Nephron (organoid): ENCODE results near the gene TRIM72.
"Not testable (repeated sequence)": the region's sequence is repeated elsewhere in the genome, so short reads cannot be mapped to it uniquely, and the experiment has no call there.

Experiments
- H3K27ac Mint-ChIP-seq, 3 experiments: 2 replicates each; pipeline ENCODE4 v1.8.0; 2020; ENCODE audit warnings: mixed read lengths in 3 of 3, mild to moderate bottlenecking in 2 of 3, moderate library complexity in 1 of 3
- H3K27me3 Mint-ChIP-seq: 2 replicates; pipeline ENCODE4 v1.8.0; 2021; ENCODE audit warnings: low read depth, mild to moderate bottlenecking, moderate library complexity, mixed read lengths
- H3K36me3 Mint-ChIP-seq: 2 replicates; pipeline ENCODE4 v1.8.0; 2020; ENCODE audit warnings: low read depth, mixed read lengths
- H3K4me1 Mint-ChIP-seq: 2 replicates; pipeline ENCODE4 v1.8.0; 2020; ENCODE audit warnings: mixed read lengths
- H3K4me3 Mint-ChIP-seq, 3 experiments: 2 replicates each; pipeline ENCODE4 v1.8.0; 2020; ENCODE audit warnings: mild to moderate bottlenecking in 3 of 3, mixed read lengths in 3 of 3, moderate library complexity in 2 of 3
- H3K9me3 Mint-ChIP-seq: 2 replicates; pipeline ENCODE4 v1.8.0; 2020; ENCODE audit warnings: mixed read lengths
- TF ChIP-seq, protein P1 (sequence below), 3 experiments: fragments of 200-600 bp; sonication (generic); IDR thresholded peaks; one replicate each; pipeline ENCODE4 v1.5.0; 2021; ENCODE audit warnings: antibody characterized with exemption in 3 of 3; ENCODE audit not compliant: unreplicated experiment in 3 of 3

TRIM72 gene

DNA sequence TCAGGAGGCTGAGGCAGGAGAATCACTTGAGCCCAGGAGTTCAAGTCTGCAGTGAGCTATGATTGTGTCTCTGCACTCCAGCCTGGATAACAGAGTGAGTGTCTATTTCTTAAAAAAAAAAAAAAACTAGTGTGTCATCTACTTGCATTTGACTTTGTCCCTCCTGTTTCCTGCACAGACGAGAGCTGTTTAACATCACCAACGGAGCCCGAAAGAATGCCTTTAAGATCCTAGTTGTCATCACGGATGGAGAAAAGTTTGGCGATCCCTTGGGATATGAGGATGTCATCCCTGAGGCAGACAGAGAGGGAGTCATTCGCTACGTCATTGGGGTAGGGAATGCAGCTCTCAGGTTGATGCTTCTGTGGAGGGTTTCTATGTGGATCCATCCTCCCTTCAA, 59.3 kb downstream of the TRIM72 start:
- Mint-ChIP-seq H3K9me3 (no peaks in the 10 kb centered on the region), H3K36me3 (no peaks in the 10 kb centered on the region), H3K27me3 (peaks cover 39% of the 10 kb centered on the region), H3K4me1 (no peaks in the 10 kb centered on the region), H3K4me3 (no peak overlapping the region), H3K27ac (no peak overlapping the region)
- TF ChIP-seq, protein P1, sequence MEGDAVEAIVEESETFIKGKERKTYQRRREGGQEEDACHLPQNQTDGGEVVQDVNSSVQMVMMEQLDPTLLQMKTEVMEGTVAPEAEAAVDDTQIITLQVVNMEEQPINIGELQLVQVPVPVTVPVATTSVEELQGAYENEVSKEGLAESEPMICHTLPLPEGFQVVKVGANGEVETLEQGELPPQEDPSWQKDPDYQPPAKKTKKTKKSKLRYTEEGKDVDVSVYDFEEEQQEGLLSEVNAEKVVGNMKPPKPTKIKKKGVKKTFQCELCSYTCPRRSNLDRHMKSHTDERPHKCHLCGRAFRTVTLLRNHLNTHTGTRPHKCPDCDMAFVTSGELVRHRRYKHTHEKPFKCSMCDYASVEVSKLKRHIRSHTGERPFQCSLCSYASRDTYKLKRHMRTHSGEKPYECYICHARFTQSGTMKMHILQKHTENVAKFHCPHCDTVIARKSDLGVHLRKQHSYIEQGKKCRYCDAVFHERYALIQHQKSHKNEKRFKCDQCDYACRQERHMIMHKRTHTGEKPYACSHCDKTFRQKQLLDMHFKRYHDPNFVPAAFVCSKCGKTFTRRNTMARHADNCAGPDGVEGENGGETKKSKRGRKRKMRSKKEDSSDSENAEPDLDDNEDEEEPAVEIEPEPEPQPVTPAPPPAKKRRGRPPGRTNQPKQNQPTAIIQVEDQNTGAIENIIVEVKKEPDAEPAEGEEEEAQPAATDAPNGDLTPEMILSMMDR (IDR thresholded peaks at IDR 0.05; ENCODE audit: unreplicated experiment in 3 of 3), result no peak

DNA sequence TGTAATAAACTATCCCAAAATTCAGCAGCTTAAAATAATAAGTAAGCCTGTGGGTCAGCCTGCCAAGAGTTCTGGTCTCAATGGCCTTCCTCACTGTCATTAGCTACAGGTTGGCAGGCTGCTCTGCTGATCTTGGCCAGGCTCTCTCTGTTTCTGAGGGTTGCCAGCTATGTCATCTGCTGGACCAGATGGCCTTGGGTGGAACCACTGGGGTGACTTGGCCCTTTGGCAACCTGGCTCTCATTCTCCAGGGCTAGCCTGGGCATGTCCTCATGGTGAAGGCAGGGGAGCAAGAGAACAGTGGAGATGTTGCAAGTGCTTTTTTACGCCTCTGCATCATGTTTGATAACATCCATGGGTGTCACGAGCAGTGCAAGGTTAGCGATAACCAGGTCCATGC, 59.8 kb downstream of the TRIM72 start:
- TF ChIP-seq, protein P1 (IDR thresholded peaks at IDR 0.05; ENCODE audit: unreplicated experiment in 3 of 3), result no peak
- Mint-ChIP-seq H3K36me3 (no peaks in the 10 kb centered on the region), H3K4me3 (no peak overlapping the region)

DNA sequence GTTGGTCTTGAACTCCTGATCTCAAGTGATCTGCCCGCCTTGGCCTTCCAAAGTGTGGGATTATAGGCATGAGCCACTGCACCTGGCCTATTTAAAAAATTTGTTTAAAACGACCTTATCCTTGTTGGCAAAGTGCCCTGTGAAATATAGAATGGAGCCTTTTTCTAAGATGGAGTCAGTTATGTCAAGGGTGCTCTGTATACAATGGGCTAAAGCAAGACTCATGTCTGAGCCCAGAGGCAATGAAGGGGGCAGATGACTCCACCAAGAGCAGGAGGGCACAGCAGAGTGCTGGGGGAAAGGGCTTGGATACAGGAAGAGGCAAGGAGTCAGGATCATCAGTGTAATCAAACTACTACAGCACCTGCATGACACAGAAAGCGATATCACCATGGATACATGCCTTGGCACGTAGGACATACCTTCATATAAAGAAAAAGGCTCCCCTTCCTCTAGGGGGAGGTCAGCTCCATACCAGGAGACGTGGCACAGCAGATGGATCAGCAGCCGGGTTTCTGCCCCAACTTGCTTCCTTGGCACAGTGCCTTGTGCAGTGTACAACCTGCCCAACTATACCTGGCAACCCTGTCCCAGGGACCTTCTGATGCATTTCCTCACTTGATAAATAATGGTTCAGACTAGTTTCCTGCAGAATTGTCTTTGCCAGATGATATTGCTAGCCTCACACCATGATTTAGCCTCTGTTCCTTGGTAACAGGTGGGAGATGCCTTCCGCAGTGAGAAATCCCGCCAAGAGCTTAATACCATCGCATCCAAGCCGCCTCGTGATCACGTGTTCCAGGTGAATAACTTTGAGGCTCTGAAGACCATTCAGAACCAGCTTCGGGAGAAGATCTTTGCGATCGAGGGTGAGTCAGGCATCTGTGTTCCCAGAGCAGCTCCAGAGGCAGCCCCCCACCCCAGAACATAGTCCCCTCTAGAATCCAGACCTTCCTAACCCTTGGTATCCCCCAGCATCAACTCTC, 61.2 kb downstream of the TRIM72 start:
- no peaks in the 10 kb centered on the region for H3K9me3 Mint-ChIP-seq
- H3K4me1 Mint-ChIP-seq, result no peaks in the 10 kb centered on the region
- no peaks in the 10 kb centered on the region for H3K36me3 Mint-ChIP-seq
- H3K27ac Mint-ChIP-seq, result no peak overlapping the region
- no peak overlapping the region for H3K4me3 Mint-ChIP-seq
- H3K27me3 Mint-ChIP-seq, result peaks cover 24% of the 10 kb centered on the region
- TF ChIP-seq, protein P1 (IDR thresholded peaks at IDR 0.05; ENCODE audit: unreplicated experiment in 3 of 3), result no peak

More for the DNA sequence above, 59.8 kb downstream of the TRIM72 start:
- Mint-ChIP-seq H3K27me3 (peaks cover 37% of the 10 kb centered on the region), H3K9me3 (no peaks in the 10 kb centered on the region), H3K27ac (no peak overlapping the region), H3K4me1 (no peaks in the 10 kb centered on the region)

DNA sequence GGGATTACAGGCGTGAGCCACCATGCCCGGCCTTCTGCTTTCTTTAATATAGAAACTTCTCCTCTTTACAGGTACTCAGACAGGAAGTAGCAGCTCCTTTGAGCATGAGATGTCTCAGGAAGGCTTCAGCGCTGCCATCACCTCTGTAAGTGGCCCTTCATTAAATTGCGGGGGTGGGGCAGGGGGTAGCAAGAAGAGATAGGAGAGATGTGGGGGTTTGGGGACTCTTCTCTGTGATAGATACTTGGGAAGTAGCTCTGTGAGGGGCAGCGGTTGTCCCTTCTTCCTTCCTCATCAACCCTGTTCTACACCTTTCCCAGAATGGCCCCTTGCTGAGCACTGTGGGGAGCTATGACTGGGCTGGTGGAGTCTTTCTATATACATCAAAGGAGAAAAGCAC, 62.7 kb downstream of the TRIM72 start:
- Mint-ChIP-seq H3K4me1 (no peaks in the 10 kb centered on the region), H3K4me3 (no peak overlapping the region), H3K27me3 (peaks cover 12% of the 10 kb centered on the region), H3K36me3 (no peaks in the 10 kb centered on the region), H3K27ac (no peak overlapping the region), H3K9me3 (peaks cover 6% of the 10 kb centered on the region)
- TF ChIP-seq, protein P1 (IDR thresholded peaks at IDR 0.05; ENCODE audit: unreplicated experiment in 3 of 3), result no peak

DNA sequence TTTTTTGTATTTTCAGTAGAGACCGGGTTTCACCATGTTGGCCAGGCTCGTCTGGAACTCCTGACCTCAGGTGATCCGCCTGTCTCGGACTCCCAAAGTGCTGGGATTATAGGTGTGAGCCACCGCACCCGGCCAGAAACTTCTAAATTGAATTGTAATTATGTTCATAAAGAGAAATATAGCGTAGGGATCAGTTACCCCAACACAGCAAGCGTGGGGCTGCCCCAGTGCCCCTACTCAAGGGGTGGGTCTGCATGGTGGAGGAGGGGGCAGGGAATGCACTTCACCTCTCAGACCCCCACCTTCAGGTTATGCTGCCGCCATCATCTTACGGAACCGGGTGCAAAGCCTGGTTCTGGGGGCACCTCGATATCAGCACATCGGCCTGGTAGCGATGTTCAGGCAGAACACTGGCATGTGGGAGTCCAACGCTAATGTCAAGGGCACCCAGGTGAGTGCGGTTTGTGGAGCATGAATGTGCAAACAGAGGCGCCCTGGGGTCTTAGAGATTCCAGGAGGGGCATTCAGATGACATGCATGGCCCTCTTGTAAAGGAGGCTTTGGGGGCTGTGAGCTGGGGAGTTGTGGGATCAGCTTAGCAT, 63.8 kb downstream of the TRIM72 start:
- no peak overlapping the region for H3K4me3 Mint-ChIP-seq
- H3K36me3 Mint-ChIP-seq, result no peaks in the 10 kb centered on the region
- H3K27ac Mint-ChIP-seq, result no peak overlapping the region
- peaks cover 5% of the 10 kb centered on the region for H3K27me3 Mint-ChIP-seq
- no peaks in the 10 kb centered on the region for H3K4me1 Mint-ChIP-seq
- peaks cover 6% of the 10 kb centered on the region for H3K9me3 Mint-ChIP-seq
- TF ChIP-seq, protein P1 (IDR thresholded peaks at IDR 0.05; ENCODE audit: unreplicated experiment in 3 of 3), result no peak

DNA sequence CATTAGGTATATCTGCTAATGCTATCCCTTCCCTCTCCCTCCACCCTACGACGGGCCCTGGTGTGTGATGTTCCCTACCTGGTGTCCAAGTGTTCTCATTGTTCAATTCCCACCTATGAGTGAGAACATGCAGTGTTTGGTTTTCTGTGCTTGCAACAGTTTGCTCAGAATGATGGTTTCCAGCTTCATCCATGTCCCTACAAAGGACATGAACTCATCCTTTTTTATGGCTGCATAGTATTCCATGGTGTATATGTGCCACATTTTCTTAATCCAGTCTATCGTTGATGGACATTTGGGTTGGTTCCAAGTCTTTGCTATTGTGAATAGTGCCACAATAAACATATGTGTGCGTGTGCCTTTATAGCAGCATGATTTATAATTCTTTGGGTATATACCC, 64.9 kb downstream of the TRIM72 start:
- H3K4me1 Mint-ChIP-seq, H3K27me3 Mint-ChIP-seq, H3K36me3 Mint-ChIP-seq, H3K27ac Mint-ChIP-seq, H3K4me3 Mint-ChIP-seq, H3K9me3 Mint-ChIP-seq: not testable (repeated sequence)
